ENCODE results near the gene TMEM163.

TMEM163 gene

GRCh38 chr2:134504586-134505336 is 214.0 kb downstream of the TMEM163 start:
- H3K27ac ChIP-seq = no peak overlapping the region
- no peak for TF ChIP-seq CTCF (conservative IDR thresholded peaks at IDR 0.05)

GRCh38 chr2:134502104-134502503 is 216.7 kb downstream of the TMEM163 start:
- TF ChIP-seq CTCF (conservative IDR thresholded peaks at IDR 0.05) = no peak
- H3K27ac ChIP-seq = no peak overlapping the region

GRCh38 chr2:134501476-134502091 is 217.2 kb downstream of the TMEM163 start:
- TF ChIP-seq CTCF (conservative IDR thresholded peaks at IDR 0.05) = no peak
- no peak overlapping the region for H3K27ac ChIP-seq

- no peak overlapping the region for H3K27ac ChIP-seq
- no peak for TF ChIP-seq CTCF (conservative IDR thresholded peaks at IDR 0.05)
Measured at GRCh38 chr2:134500211-134500935, 218.4 kb downstream of the TMEM163 start.

- H3K27ac ChIP-seq = no peak overlapping the region
- TF ChIP-seq CTCF (conservative IDR thresholded peaks at IDR 0.05) = no peak
Measured at GRCh38 chr2:134499307-134499926, 219.4 kb downstream of the TMEM163 start.

GRCh38 chr2:134498654-134499053 is 220.1 kb downstream of the TMEM163 start:
- TF ChIP-seq CTCF (conservative IDR thresholded peaks at IDR 0.05) = no peak

GRCh38 chr2:134493797-134494196 is 225.0 kb downstream of the TMEM163 start:
- H3K27ac ChIP-seq = no peak overlapping the region
- no peak for TF ChIP-seq CTCF (conservative IDR thresholded peaks at IDR 0.05)

More at GRCh38 chr2:134498654-134499053, 220.1 kb downstream of the TMEM163 start:
- H3K27ac ChIP-seq = no peak overlapping the region
